ENCODE data around the gene PRAMEF12. TPM values are rescaled to one million over a fixed set of nuclear protein-coding genes. Genes with fewer than 3 reads are reported as not detected.
"Not testable (repeated sequence)": the region's sequence is repeated elsewhere in the genome, so short reads cannot be mapped to it uniquely, and the experiment has no call there.

The PRAMEF12 gene
- not detected for total RNA-seq

GRCh38 chr1:12773438-12773837 lies at the start of gene PRAMEF12:
Gene PRAMEF12 (plus strand): TSS chr1:12773738. CDS start chr1:12774868, 1,130 bp downstream.
- no peaks in the 10 kb centered on the region for H3K4me1 ChIP-seq
- intact Hi-C loops (cut with DNase I), result no loop called here
- no peak within 1 kb of the TSS for H3K4me3 ChIP-seq
- no peak for DNase-seq
- TF ChIP-seq POLR2A (IDR thresholded peaks at IDR 0.05), result no peak
- TF ChIP-seq CTCF (IDR thresholded peaks at IDR 0.05), result no peak
- WGBS, 2 donors, result 83 to 88% methylated on average over 5 of the region's 5 CpGs
- peaks cover 0 to 54% (median 0%) of the 10 kb centered on the region in 4 donors for H3K27me3 ChIP-seq
- no peaks in the 10 kb centered on the region for H3K36me3 ChIP-seq
- no peaks in the 10 kb centered on the region for H3K9me3 ChIP-seq
- no peak within 1 kb of the TSS for H3K27ac ChIP-seq

DNA sequence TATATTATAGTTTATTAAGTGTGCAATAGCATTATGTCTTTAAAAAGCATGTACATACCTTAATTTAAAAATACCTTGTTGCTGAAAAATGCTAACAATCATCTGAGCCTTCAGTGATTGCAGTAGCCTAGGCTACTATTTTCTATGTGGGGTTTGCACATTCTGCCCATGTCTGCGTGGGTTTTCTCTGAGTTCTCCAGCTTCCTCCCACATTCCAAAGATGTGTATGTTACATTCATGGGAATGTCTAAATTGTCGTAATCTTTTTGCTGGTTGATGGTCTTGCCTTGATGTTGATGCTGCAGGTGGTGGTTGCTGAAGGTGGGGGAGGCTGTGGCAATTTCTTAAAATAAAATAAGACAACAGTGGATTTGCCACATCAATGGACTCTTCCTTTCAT lies 45.1 kb upstream of the PRAMEF12 start:
- intact Hi-C loops (cut with DNase I), result no loop called here
- H3K4me3 ChIP-seq, result no peak overlapping the region
- DNase-seq, result no peak
- TF ChIP-seq CTCF (IDR thresholded peaks at IDR 0.05) (no peak), POLR2A (IDR thresholded peaks at IDR 0.05) (no peak)
- WGBS, 2 donors, result 65 to 75% methylated on average over 2 of the region's 2 CpGs
- H3K27me3 ChIP-seq, result peaks cover 0 to 3% (median 0%) of the 10 kb centered on the region in 4 donors
- H3K36me3 ChIP-seq, result no peaks in the 10 kb centered on the region
- H3K9me3 ChIP-seq, result peaks cover 0 to 23% (median 3%) of the 10 kb centered on the region in 3 donors
- no peak overlapping the region for H3K27ac ChIP-seq
- H3K4me1 ChIP-seq, result no peaks in the 10 kb centered on the region

GRCh38 chr1:12730156-12730555 lies 43.4 kb upstream of the PRAMEF12 start:
- 60 to 83% methylated on average over 1 of the region's 1 CpG for WGBS, 2 donors
- DNase-seq, result no peak
- intact Hi-C loops (cut with DNase I), result no loop called here
- TF ChIP-seq CTCF (IDR thresholded peaks at IDR 0.05) (no peak), POLR2A (IDR thresholded peaks at IDR 0.05) (no peak)
- Histone ChIP-seq H3K27me3 (peaks cover 0 to 11% (median 0%) of the 10 kb centered on the region in 4 donors), H3K36me3 (no peaks in the 10 kb centered on the region), H3K4me1 (no peaks in the 10 kb centered on the region), H3K9me3 (peaks cover 0 to 23% (median 3%) of the 10 kb centered on the region in 3 donors), H3K4me3 (no peak overlapping the region), H3K27ac (no peak overlapping the region)

GRCh38 chr1:12731084-12731483 lies 42.5 kb upstream of the PRAMEF12 start:
- peaks cover 0 to 23% (median 3%) of the 10 kb centered on the region in 3 donors for H3K9me3 ChIP-seq
- H3K36me3 ChIP-seq; H3K4me1 ChIP-seq; H3K4me3 ChIP-seq; H3K27ac ChIP-seq; DNase-seq; intact Hi-C loops (cut with DNase I): not testable (repeated sequence)
- H3K27me3 ChIP-seq, result peaks cover 0 to 19% (median 0%) of the 10 kb centered on the region in 4 donors
- 65 to 67% methylated on average over 2 of the region's 2 CpGs for WGBS, 2 donors

DNA sequence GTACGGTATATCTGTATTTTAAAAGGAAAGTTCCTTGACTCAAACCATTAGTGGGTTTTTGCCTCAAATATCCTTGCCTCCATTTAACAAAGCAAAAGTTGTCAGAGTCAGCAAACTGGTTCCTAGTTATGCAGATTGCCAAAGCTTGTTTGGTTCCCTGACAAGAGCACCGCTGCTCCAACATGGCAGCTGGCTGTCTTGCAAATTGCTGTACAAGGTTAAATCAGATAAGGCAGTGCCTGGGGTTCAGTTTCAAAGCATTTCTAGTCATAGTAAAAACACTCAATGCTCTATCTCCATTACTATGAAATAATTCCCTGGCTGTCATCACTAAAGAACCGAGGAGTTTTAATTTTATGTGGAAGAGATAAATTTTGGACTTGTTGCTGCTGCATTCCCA lies 38.9 kb upstream of the PRAMEF12 start:
- intact Hi-C loops (cut with DNase I), result no loop called here
- Histone ChIP-seq H3K4me3 (no peak overlapping the region), H3K4me1 (no peaks in the 10 kb centered on the region), H3K27ac (no peak overlapping the region), H3K27me3 (peaks cover 0 to 30% (median 2%) of the 10 kb centered on the region in 4 donors), H3K9me3 (peaks cover 0 to 27% (median 3%) of the 10 kb centered on the region in 3 donors), H3K36me3 (no peaks in the 10 kb centered on the region)
- DNase-seq, result no peak
- 68 to 72% methylated on average over 3 of the region's 3 CpGs for WGBS, 2 donors
- TF ChIP-seq POLR2A (IDR thresholded peaks at IDR 0.05) (no peak), CTCF (IDR thresholded peaks at IDR 0.05) (no peak)

GRCh38 chr1:12738934-12739333 lies 34.6 kb upstream of the PRAMEF12 start:
- 88 to 89% methylated on average over 1 of the region's 1 CpG for WGBS, 2 donors
- H3K27ac ChIP-seq, result no peak overlapping the region
- H3K4me1 ChIP-seq, result no peaks in the 10 kb centered on the region
- H3K27me3 ChIP-seq, result peaks cover 0 to 40% (median 2%) of the 10 kb centered on the region in 4 donors
- no peaks in the 10 kb centered on the region for H3K36me3 ChIP-seq
- H3K9me3 ChIP-seq, result peaks cover 0 to 5% (median 0%) of the 10 kb centered on the region in 3 donors
- no peak for TF ChIP-seq CTCF (IDR thresholded peaks at IDR 0.05)
- TF ChIP-seq POLR2A (IDR thresholded peaks at IDR 0.05), result no peak
- intact Hi-C loops (cut with DNase I), result no loop called here
- no peak for DNase-seq
- no peak overlapping the region for H3K4me3 ChIP-seq

Measured in esophagus squamous epithelium (tissue), 5 donors.